GM10847 (cell line): Measurements from ENCODE around the gene EPS8.

Source experiments
- POLR2A ChIP-seq: IDR thresholded peaks from 2 replicates; pipeline ENCODE4 v1.6.1; 2011; ENCODE audit not compliant: insufficient read length; ENCODE audit errors: extremely low read depth

Gene EPS8

DNA sequence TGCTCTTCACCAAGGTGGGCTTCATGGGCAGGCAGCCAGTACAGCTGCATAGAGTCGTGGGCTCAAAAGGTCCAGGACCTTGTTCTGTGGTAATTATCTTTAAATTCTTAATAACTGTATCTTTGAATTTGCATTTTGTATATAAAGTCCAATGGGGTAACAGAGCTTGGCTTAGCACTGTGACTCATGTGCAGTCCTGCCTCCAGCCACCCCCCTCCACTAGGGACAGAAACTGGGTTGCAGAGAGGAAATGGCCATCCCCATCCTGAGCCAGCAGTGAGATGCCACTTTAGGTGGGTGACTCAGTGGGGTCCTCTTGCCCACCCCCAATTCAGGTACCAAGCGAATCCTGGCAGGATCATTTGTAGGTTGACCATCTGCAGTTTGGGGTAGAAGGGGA is 48.1 kb downstream of the EPS8 start:
- TF ChIP-seq POLR2A, result no peak

DNA sequence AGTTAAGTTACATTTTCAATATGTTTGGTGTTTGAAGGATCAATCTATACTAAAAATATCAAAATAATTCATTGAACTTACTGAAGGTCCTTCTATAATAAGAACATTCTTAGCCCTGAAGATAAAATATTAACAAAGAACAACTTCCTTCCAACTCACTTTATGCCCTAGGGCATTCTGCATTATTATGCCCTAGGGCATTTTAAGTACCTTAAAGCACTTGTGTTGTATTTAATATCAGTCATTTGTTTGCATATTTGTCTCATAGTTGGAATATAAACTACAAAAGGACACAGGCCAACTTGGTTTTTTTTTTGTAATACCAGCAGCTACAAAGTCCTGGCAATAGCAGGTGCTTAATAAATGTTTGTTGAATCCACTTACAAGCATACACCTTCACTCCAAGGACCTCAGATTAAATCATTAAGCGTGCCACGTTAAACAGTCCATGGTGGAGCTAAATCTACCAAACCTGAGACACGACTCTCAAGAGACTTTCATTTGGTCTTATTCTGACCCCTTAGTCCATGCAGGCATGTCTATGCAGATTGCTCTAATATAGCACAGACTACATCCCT is 50.7 kb downstream of the EPS8 start:
- no peak for TF ChIP-seq POLR2A

DNA sequence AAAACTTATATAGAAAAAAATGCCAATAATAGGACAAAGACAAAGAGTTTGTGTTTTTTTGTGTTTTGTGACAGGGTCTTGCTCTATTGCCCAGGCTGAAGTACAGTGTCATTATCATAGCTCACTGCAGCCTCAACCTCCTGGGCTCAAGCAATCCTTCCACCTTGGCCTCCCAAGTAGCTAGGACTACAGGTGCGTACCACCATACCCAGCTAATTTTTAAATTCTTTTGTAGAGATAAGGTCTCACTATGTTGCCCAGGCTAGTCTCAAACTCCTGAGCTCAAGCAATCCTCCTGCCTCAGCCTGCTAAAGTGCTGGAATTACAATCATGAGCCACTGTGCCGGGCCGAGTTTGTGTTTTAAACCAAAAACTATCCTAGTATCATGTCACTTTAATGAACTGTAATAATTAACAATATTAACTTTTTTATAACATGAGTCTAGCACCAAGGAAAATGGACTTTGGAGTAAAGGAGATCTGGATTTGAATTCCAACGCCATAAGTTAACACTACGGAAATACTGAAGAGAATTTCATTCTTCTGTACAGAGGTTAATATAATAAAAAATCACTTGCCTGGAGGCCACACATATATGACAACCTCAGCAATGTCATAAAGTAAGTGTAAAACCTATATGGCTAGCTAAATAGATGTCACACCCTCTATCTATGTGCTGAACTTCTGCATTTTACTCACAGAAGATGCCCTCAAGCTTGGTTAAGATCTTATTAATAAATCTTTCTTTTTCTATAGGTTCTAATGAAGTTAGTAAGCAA is 53.2 kb downstream of the EPS8 start:
- no peak for TF ChIP-seq POLR2A

DNA sequence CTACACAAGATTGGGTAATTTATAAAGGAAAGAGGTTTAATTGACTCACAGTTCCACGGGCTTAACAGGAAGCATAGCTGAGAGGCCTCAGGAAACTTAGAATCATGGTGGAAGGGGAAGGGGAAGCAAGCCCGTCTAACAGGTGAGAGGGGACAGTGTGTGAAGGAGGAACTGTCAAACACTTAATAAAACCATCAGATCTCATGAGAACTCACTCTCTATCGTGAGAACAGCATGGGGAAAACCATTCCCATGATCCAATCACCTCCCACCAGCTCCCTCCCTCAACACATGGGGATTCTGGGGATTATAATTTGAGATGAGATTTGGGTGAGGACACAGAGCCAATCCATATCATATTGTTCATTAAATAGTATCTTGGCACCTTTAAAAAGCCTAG is 56.1 kb downstream of the EPS8 start:
- no peak for TF ChIP-seq POLR2A

DNA sequence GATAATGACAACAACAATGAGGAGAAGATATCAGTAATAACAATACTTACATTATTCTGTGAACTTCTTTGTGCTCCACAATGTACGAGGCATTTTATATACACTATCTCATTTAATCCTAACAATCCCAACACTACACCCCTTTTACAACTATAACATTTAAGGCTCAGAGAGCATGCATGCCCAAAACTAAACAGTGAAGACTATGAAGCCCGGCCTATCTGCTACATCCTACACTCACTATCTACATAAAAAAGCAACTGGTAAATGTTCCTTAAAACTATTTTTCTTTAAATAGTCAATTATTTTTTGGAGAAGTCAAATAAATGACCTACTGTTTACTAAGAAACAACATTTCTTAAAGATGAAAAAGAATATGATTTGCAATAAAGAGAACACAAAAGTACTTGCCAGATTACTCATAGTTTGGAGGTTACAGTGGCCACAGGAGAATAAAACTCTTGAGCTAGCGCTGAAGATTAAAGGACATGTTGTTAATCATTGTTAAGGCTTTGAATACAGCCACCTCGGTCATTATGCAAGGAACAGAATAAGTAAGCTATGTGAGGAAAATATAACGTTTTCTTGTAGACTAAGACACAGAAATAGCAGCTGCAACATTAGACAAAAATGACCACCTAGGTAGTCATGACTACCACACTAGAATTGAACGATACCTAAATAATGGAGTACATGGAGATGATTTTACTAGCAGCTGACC is 56.7 kb downstream of the EPS8 start:
- no peak for TF ChIP-seq POLR2A

DNA sequence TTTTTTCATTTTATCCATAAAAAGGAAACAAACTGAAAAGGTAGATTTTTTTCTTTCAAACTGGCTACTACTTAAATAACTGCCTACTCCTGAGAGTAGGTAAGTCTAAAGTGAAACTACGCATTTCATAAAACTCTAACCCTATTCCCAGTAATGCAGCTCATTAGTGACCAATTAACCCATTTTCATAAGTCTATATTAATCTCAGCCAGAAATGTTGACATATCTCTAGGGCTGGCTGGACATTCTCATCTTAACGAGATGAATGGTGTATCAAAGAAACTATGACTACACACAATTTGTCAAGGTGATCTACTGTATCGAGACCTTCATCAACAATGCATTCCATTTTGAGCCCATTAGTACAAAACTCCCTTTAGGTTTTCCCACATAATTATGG is 57.2 kb downstream of the EPS8 start:
- TF ChIP-seq POLR2A, result no peak

DNA sequence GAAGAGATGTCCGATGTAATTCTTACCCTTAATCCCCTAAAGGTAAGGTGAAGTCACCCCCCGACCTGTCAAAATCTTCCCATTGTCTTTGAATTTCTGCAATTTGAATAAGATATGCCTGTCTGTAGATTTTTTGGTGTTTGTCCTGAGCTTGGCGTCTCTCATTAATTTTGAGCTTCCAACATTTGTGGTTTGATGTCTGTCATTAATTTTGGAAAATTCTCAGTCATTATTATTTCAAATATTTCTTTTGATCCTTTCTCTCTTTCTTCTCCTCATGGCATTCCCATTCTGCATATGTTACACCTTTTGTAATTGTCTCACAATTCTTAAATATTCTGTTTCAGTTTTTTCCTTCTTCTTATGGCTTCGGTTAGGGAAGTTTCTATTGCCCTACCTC is 60.1 kb downstream of the EPS8 start:
- no peak for TF ChIP-seq POLR2A

DNA sequence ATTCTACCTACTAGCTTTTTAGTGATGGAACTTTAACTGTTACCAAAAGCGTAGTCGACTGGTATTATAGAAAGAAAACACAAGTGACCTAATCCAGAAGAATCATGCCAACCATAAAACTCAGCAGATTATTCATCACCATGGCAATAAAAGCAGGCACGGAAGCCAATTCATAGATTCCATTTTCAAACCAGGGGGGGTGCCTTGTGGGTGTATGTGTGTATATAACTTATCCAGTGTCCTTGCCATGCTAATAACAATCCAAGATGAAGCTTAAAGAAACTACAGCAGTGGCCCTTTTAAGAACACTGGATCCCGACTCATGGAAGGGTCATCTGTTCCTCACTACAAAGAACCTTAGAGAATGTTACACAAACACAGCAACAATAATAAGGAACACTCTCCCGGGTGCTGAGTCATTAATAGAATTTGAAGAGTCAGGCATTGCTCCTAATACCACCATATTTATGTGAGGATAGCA is 61.0 kb downstream of the EPS8 start:
- TF ChIP-seq POLR2A, result no peak

DNA sequence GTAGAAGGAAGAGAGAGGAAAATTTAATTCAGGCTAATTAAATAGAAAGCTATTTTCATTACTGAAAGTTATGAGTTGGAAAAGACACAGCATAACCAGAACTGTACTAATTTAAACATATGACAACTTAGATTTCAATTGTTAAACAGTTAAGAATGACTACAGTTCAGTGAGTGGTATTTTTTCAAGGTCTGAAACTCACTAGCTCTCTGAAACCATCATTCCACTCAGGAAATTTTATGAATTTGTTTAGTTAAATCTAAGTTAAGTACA is 62.4 kb downstream of the EPS8 start:
- no peak for TF ChIP-seq POLR2A

DNA sequence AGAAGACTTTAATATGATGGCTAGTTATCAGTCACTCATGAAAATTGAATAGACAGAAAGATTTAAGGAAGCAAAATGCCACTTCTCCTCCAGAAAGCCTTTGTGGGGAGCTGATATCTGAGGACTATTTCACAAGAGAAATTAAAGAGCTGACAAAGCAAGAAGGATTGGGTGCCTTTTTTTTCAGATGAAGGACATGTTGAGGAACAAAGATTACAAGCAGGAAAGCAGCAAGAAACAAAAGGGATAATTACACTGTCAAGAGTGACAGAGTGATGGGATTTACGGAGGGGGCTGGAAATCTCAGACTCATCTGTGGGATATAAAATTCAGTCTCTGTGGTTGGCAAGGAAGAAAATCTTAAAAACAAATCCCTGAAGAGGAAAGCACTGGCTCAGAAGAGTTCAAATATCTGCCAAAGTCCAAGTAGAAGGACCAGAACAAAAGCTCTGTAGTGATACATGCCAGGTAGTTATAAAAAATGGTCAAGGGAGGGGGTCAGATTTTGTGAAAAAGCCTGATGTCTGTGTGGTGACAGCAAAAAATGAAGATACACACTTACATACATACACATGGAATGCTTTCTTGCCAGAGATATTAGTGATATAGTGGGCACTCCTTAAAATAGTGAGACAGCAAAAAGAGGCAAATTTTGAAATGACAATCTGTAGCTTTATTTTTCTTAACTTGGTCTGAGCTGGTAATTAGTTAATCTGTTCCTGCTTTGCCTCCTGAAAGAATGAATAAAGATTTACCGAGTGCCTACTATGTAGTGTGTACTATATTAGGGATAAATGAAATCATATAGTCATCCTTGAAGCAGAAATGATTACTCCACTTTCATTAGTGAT is 62.9 kb downstream of the EPS8 start:
- no peak for TF ChIP-seq POLR2A

DNA sequence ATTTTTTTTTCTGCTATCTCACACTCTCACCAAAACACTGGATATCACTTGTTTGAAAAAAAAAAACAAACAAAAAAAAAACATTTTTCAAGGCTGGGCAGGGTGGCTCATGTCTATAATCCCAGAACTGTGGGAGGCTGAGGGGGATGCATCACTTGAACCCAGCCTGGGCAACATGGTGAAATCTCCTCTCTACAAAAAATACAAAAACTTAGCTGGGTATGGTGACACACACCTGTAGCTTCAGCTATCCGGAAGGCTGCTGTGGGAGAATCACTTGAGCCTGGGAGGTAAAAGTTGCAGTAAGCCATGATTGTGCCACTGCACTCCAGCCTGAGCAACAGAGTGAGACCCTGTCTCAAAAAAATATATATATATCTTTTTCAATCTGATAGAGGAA is 66.2 kb downstream of the EPS8 start:
- no peak for TF ChIP-seq POLR2A

DNA sequence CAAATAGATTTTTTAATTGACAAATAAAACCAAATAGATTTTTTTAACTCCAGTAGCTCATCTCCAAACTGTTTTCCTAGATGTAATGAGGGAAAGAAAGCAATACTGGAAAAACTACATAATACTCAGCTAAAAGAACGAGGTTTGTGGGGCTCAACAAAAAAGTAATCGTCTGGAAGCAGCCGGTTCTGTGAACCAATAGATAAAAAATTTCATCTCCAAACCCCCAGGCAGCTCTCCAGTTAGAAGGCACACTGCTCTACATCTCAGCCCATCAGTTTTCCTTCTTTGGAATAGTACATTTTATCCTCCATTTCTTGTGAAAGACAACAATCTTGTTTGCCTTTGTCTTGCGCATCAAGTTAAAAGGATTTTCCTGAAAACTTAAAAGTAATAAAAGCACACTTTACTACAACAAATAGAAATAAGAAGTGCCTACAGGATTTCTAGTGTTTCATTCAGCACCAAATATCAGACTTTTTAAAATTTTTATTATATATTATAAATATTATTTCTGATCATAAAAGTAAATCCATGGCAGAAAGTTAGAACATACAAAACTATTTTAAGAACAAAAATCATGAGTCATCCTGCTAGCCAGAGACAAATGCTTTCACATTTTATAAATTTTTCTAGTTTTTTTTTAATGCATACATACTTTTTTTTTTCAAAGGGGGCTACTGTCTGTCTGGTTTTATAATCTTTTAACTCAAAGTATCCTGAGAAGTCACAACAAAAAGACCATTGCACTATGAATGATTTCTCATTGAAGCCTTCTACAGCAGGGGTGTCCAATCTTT is 67.7 kb downstream of the EPS8 start:
- TF ChIP-seq POLR2A, result no peak

DNA sequence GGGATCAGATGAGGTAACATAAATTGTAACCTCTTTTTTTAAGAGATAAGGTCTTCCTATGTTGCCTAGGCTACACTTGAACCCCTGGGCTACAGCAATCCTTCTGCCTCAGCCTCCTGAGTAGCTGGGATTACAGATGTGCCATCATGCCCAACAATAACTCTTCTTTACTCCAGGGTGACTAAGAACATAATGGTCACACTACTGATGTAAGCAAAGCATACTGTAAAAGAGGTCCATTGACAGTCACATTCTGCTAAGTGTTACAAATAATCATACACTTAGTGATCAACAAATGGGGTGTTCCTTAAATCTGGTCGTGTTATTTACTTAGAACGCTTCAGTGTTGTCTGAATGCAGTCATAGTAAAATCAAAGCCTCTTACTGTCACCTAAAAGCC is 68.9 kb downstream of the EPS8 start:
- no peak for TF ChIP-seq POLR2A

DNA sequence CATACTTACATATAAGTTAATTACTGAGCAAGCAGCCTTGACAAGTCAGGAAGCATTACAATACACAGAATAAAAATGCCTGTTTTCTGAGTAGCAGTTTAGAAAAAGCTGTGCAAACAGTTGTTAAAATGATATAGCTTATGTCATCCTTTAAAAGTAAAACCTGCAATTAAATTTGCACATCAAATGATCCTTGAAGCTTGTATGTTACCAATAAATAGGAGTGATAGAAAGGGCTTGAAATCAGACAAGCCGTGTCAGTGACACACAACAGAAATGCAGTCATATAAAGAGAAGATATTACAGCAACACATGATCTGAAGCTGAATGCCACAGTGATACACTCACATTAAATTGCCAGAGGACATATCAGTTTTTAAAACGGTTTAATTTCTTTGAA is 70.0 kb downstream of the EPS8 start:
- no peak for TF ChIP-seq POLR2A
